NCI-H1436 (cell line): Measurements from ENCODE around the gene EGFL7.
A peak's percentile ranks its signal among the peaks of the same experiment; 100 is the strongest.
"Not testable (repeated sequence)": the region's sequence is repeated elsewhere in the genome, so short reads cannot be mapped to it uniquely, and the experiment has no call there.

Source experiments
- DNase-seq: peaks from one replicate; lab custom pipeline; 2025; lab: John Stamatoyannopoulos, UW

Gene EGFL7

GRCh38 chr9:136624184-136624951, 38.3 kb upstream of the EGFL7 start:
- DNase-seq = no peak

- no peak for DNase-seq
Measured at GRCh38 chr9:136625101-136626065, 37.3 kb upstream of the EGFL7 start.

- no peak for DNase-seq
Measured at GRCh38 chr9:136626066-136626725, 36.5 kb upstream of the EGFL7 start.

- no peak for DNase-seq
Measured at GRCh38 chr9:136626740-136627642, 35.7 kb upstream of the EGFL7 start.

GRCh38 chr9:136627703-136628102, 35.0 kb upstream of the EGFL7 start:
- no peak for DNase-seq

- no peak for DNase-seq
Measured at GRCh38 chr9:136628268-136628667, 34.4 kb upstream of the EGFL7 start.

- no peak for DNase-seq
Measured at GRCh38 chr9:136629001-136629878, 33.5 kb upstream of the EGFL7 start.

- no peak for DNase-seq
Measured at GRCh38 chr9:136629879-136630661, 32.6 kb upstream of the EGFL7 start.

GRCh38 chr9:136630662-136630992, 32.1 kb upstream of the EGFL7 start:
- DNase-seq = no peak

- peak; percentile 65 for DNase-seq
Measured at GRCh38 chr9:136631038-136632000, 31.4 kb upstream of the EGFL7 start.

GRCh38 chr9:136632072-136632471, 30.6 kb upstream of the EGFL7 start:
- DNase-seq = not testable (repeated sequence)

- not testable (repeated sequence) for DNase-seq
Measured at GRCh38 chr9:136632491-136633106, 30.1 kb upstream of the EGFL7 start.

GRCh38 chr9:136634904-136635303, 27.8 kb upstream of the EGFL7 start:
- no peak for DNase-seq

- DNase-seq = no peak
Measured at GRCh38 chr9:136640171-136641111, 22.3 kb upstream of the EGFL7 start.

GRCh38 chr9:136642439-136642921, 20.2 kb upstream of the EGFL7 start:
- no peak for DNase-seq

- no peak for DNase-seq
Measured at GRCh38 chr9:136643596-136644342, 18.9 kb upstream of the EGFL7 start.
